GM12878 (cell line): ENCODE data around the gene GALNT17.

Experiments
- ASH2L ChIP-seq: fragments of 300-600, 200-600 bp; sonication (generic); IDR thresholded peaks from 2 replicates; pipeline ENCODE4 v1.6.1; 2017; ENCODE audit warnings: low read depth, mild to moderate bottlenecking, borderline replicate concordance
- BACH1 ChIP-seq: fragments of 450-650 bp; IDR thresholded peaks from 2 replicates; pipeline ENCODE4 v1.6.1; 2017; ENCODE audit warnings: mild to moderate bottlenecking, borderline replicate concordance
- EP300 ChIP-seq, 2 experiments: fragments of 150-350 bp in 1 of 2; IDR thresholded peaks; 2 replicates each; pipeline ENCODE4 v1.6.1; 2011 to 2012; ENCODE audit warnings: low read depth in 2 of 2, low read length in 2 of 2, borderline replicate concordance in 1 of 2, improper control_type of control experiment in 1 of 2, inconsistent platforms in 1 of 2; ENCODE audit not compliant: control insufficient read depth in 1 of 2
- GATAD2B ChIP-seq: fragments of 450-650 bp; conservative IDR thresholded peaks from 2 replicates; pipeline ENCODE4 v1.6.1; 2017; ENCODE audit warnings: low read depth, mild to moderate bottlenecking, moderate library complexity
- NR2C1 ChIP-seq: fragments of 450-650 bp; IDR thresholded peaks from 2 replicates; pipeline ENCODE4 v1.6.1; 2017; ENCODE audit warnings: antibody characterized with exemption, mild to moderate bottlenecking, moderate library complexity
- POLR2A ChIP-seq: IDR thresholded peaks from 2 replicates; pipeline ENCODE4 v1.6.1; 2011; ENCODE audit warnings: low read depth, mild to moderate bottlenecking, low read length
- RB1 ChIP-seq: fragments of 450-650 bp; formaldehyde crosslinking; IDR thresholded peaks from 2 replicates; pipeline ENCODE4 v1.6.1; 2017; ENCODE audit warnings: mild to moderate bottlenecking, borderline replicate concordance
- TF ChIP-seq, protein P1 (sequence below): fragments of 450-650 bp; IDR thresholded peaks from 2 replicates; pipeline ENCODE4 v1.6.1; 2014; ENCODE audit warnings: mild to moderate bottlenecking
- TF ChIP-seq, protein P2 (sequence below): fragments of 450-650 bp; IDR thresholded peaks from 2 replicates; pipeline ENCODE4 v1.6.1; 2016; ENCODE audit warnings: mild to moderate bottlenecking
- TF ChIP-seq, protein P3 (sequence below), 3 experiments: IDR thresholded peaks in 2 of 3; conservative IDR thresholded peaks in 1 of 3; 2 replicates each; pipeline ENCODE4 v1.5.1; 2011; ENCODE audit warnings: low read depth in 3 of 3, low read length in 3 of 3, mild to moderate bottlenecking in 3 of 3, control low read depth in 2 of 3, moderate library complexity in 2 of 3, inconsistent platforms in 1 of 3, mixed read lengths in 1 of 3; ENCODE audit not compliant: control insufficient read depth in 2 of 3, insufficient read depth in 1 of 3; ENCODE audit errors: extremely low read depth in 1 of 3
- TF ChIP-seq, protein P4 (sequence below): fragments of 450-650 bp; IDR thresholded peaks from 2 replicates; pipeline ENCODE4 v1.6.1; 2018; ENCODE audit warnings: mild to moderate bottlenecking, low read depth, moderate library complexity; ENCODE audit not compliant: partially characterized antibody

DNA sequence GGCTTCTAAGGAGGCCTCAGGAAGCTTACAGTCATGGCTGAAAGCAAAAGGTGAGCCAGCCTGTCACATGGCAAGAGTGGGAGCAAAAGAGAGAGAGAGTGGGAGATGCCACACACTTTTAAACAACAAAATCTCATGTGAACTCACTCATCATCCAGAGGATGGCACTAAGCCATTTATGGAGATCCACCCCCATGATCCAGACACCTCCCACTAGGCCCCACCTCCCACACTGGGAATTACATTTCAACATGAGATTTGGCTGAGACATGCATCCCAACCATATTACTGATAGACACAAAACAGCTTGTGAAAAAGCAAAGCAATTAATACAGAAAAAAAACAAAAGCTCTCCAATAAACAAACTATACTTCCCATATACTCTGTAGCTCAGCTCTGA lies 210.3 kb downstream of the GALNT17 start:
- TF ChIP-seq, protein P1, sequence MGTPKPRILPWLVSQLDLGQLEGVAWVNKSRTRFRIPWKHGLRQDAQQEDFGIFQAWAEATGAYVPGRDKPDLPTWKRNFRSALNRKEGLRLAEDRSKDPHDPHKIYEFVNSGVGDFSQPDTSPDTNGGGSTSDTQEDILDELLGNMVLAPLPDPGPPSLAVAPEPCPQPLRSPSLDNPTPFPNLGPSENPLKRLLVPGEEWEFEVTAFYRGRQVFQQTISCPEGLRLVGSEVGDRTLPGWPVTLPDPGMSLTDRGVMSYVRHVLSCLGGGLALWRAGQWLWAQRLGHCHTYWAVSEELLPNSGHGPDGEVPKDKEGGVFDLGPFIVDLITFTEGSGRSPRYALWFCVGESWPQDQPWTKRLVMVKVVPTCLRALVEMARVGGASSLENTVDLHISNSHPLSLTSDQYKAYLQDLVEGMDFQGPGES: no peak
- TF ChIP-seq POLR2A (no peak), EP300 (IDR thresholded peaks at IDR 0.05; ENCODE audit: borderline replicate concordance in 1 of 2, control insufficient read depth in 1 of 2, low read depth in 2 of 2, low read length in 2 of 2) (no peak), BACH1 (no peak), RB1 (no peak), GATAD2B (no peak), ASH2L (no peak), NR2C1 (no peak)
- TF ChIP-seq, protein P2, sequence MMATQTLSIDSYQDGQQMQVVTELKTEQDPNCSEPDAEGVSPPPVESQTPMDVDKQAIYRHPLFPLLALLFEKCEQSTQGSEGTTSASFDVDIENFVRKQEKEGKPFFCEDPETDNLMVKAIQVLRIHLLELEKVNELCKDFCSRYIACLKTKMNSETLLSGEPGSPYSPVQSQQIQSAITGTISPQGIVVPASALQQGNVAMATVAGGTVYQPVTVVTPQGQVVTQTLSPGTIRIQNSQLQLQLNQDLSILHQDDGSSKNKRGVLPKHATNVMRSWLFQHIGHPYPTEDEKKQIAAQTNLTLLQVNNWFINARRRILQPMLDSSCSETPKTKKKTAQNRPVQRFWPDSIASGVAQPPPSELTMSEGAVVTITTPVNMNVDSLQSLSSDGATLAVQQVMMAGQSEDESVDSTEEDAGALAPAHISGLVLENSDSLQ: no peak
- TF ChIP-seq, protein P3, sequence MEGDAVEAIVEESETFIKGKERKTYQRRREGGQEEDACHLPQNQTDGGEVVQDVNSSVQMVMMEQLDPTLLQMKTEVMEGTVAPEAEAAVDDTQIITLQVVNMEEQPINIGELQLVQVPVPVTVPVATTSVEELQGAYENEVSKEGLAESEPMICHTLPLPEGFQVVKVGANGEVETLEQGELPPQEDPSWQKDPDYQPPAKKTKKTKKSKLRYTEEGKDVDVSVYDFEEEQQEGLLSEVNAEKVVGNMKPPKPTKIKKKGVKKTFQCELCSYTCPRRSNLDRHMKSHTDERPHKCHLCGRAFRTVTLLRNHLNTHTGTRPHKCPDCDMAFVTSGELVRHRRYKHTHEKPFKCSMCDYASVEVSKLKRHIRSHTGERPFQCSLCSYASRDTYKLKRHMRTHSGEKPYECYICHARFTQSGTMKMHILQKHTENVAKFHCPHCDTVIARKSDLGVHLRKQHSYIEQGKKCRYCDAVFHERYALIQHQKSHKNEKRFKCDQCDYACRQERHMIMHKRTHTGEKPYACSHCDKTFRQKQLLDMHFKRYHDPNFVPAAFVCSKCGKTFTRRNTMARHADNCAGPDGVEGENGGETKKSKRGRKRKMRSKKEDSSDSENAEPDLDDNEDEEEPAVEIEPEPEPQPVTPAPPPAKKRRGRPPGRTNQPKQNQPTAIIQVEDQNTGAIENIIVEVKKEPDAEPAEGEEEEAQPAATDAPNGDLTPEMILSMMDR (IDR thresholded peaks at IDR 0.05 in 2 of 3, conservative IDR thresholded peaks at IDR 0.05 in 1 of 3; ENCODE audit: control insufficient read depth in 2 of 3, extremely low read depth in 1 of 3, insufficient read depth in 1 of 3, low read depth in 3 of 3, low read length in 3 of 3): no peak
- TF ChIP-seq, protein P4, sequence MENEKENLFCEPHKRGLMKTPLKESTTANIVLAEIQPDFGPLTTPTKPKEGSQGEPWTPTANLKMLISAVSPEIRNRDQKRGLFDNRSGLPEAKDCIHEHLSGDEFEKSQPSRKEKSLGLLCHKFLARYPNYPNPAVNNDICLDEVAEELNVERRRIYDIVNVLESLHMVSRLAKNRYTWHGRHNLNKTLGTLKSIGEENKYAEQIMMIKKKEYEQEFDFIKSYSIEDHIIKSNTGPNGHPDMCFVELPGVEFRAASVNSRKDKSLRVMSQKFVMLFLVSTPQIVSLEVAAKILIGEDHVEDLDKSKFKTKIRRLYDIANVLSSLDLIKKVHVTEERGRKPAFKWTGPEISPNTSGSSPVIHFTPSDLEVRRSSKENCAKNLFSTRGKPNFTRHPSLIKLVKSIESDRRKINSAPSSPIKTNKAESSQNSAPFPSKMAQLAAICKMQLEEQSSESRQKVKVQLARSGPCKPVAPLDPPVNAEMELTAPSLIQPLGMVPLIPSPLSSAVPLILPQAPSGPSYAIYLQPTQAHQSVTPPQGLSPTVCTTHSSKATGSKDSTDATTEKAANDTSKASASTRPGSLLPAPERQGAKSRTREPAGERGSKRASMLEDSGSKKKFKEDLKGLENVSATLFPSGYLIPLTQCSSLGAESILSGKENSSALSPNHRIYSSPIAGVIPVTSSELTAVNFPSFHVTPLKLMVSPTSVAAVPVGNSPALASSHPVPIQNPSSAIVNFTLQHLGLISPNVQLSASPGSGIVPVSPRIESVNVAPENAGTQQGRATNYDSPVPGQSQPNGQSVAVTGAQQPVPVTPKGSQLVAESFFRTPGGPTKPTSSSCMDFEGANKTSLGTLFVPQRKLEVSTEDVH: no peak
